Left lobe of liver (tissue), 2 donors: ENCODE measurements around the gene ISM1. TPM values are rescaled to one million over a fixed set of nuclear protein-coding genes. Genes with fewer than 3 reads are reported as not detected.
A peak's percentile ranks its signal among the peaks of the same experiment; 100 is the strongest.

Experiments used
- ATAC-seq: fragments of 200-7000 bp; cut with Tn5 transposase; one replicate; pipeline ENCODE4 v1.9.1; 2020; ENCODE audit warnings: mild to moderate bottlenecking, moderate library complexity
- DNase-seq: peaks from one replicate; pipeline ENCODE4 v3.0.0-alpha.2; 2020; ENCODE audit warnings: low spot score
- total RNA-seq: library from RNA; stranded (reverse); gene quantifications from one replicate; pipeline ENCODE4 v1.2.1, GENCODE V29; 2021
- donor health status: DM: no; HTN: no; CAD: no; lungs with moderate emphysema.
- donor health status: DM: no; HTN: yes; CAD: no.

ISM1 gene
- total RNA-seq, 1 donor from 2014 or later = 3.1 TPM

DNA sequence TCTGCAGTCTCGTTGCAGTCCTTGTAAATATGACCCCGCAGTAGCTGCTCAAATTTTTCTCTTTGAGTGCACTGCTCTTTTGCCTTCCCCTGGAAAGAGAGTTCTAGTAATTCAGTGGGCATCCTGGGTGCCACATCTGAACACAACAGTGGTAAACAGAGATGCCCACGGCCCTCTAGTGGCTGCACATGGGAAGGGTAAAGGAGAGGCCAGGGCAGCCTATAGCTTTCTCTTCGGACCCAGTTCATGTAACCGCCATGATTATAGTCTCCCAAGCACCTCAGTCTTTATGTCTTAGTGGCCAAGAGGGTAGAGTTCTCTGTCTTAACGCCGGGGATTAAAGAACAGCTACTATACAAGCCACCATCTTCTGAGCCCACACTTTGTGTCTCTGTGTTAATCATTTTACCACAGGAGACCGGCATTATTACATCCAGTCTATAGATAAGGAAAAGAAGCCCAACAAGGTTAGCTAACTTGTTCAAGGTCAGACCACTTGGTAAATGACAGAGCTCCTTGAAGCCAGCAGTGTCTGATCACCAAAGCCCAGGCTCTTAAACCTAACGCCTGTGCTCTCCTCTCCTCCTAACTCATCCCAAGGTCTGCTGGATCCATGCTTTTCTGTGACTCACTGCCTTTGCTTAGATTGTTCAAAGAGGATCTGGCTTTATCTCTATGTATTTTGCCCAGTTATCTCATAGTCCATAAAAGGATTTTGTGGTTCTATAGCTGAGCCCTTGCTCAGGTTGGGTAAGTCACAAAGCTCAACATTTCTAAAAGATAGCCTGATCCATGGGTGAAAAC is 81.8 kb downstream of the ISM1 start:
- peak; percentile 89 for ATAC-seq
- DNase-seq = no peak

DNA sequence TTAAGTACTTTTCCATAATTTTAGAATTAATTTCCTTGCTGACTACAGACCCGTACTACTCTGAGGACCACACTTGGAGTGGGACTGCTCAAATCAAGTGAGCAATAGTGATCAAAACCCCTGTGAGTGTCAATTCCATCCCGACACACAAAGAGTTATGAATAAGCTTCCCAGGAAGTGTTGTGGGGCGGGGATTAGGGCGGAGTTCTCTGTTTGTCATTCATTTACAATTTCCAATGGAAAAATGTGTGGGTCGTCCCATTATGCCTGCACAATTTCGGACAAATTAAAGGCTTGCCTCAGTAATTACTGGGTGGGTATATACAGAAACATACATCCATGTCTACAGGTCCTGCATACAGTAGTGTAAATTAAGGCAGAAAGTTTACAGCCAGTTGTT is 84.2 kb downstream of the ISM1 start:
- DNase-seq (no peak), ATAC-seq (no peak)

DNA sequence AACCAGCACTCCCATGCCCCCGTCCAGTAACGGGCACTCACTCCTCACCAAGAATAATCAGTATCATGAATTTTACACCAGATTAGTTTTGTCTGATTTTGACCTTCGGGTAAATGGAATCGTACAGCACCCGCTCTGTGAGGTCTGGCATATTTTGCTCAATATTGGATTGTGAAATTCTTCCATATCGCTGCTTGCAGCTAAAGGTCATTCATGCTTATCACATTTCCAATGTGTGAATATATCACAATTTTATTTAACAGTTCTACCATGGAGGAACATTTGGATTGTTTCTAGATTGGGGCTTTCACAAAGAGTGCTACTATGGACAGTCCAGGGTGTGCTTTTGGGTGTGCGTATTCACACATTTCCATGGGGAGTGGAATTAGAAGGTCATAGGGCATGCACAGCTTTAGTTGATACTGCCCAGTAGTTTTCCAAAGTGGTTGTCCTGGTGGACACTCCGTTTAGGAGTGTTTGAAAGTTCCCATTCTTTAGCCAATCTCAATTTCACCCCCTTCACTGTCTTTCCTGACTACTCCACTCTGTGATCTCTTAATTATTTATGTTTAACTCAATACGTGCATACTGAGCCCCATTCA is 86.6 kb downstream of the ISM1 start:
- ATAC-seq = peak; percentile 79
- peak; percentile 57 for DNase-seq

- DNase-seq = no peak
- ATAC-seq = no peak
Observed at GRCh38 chr20:13312300-13312699, 91.2 kb downstream of the ISM1 start.

- ATAC-seq (no peak), DNase-seq (no peak)
Observed at GRCh38 chr20:13313201-13313600, 92.1 kb downstream of the ISM1 start.

GRCh38 chr20:13317439-13317838 is 96.4 kb downstream of the ISM1 start:
- no peak for ATAC-seq
- no peak for DNase-seq

DNA sequence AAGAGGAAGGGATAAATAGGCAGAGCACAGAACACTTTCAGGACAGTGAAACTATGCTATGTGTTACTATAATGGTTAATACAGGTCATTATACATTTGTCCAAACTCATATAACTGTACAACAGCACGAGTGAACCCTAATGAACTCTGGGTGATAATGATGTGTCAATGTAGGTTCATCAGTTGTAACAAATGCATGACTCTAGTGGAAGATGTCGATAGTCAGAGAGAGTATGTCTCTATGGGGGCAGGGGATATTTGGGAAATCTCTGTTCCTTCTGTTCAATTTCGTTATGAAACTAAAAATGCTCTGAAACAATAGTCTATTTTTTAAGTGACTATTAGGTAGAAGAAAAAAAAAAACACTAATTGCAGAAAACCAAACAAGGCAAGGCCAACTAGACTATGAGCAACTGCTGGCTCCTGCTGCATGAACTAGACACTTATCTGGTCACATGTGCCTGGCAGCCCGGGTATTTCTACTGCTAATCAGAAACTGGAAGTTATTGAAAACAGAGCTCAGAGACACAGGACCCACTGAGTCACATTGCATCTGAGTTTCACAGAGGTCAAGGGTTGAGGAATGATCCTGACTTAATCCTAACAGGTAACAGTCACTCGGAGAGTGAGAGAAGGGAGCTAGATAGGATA is 97.9 kb downstream of the ISM1 start:
- ATAC-seq (no peak), DNase-seq (no peak)

DNA sequence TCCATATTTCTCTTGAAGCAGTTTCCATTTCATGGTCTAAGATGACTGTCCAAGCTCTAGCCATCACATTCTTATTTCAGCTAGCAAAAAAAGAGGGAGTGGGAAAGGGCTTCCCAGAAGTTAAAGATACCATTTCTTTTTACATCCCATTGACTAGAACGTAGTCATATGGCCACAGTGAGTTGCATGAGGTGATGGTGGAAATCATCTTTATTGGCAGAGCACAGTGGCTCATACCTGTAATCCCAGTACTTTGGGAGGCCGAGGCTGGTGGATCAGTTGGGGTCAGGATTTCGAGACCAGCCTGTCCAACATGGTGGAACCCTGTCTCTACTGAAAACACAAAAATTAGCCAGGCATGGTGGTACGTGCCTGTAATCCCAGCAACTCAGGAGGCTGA is 99.6 kb downstream of the ISM1 start:
- ATAC-seq (no peak), DNase-seq (no peak)

- no peak for ATAC-seq
Observed at GRCh38 chr20:13321416-13321815, 100.3 kb downstream of the ISM1 start.

GRCh38 chr20:13322198-13322597 is 101.1 kb downstream of the ISM1 start:
- no peak for ATAC-seq
- no peak for DNase-seq

More at GRCh38 chr20:13321416-13321815, 100.3 kb downstream of the ISM1 start:
- no peak for DNase-seq

DNA sequence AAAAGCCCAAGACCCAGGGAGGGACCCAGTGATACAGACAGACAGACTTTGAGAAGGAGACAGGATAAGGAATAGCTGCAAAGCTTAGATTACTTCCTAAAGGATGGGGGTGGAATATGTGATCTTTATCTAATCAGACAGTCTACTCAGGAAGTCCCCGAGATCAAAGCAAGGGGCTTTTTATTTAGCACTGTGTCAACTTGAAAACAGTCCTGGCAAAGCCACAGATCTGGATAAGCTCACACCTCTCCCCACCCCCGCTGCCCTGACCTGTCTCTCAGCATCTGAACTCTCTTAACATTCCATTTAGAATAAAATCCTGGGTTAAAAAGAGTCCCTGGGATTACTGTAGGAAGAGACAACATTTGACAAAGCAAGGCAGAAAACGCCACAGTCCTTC is 101.5 kb downstream of the ISM1 start:
- no peak for ATAC-seq
- DNase-seq = no peak

DNA sequence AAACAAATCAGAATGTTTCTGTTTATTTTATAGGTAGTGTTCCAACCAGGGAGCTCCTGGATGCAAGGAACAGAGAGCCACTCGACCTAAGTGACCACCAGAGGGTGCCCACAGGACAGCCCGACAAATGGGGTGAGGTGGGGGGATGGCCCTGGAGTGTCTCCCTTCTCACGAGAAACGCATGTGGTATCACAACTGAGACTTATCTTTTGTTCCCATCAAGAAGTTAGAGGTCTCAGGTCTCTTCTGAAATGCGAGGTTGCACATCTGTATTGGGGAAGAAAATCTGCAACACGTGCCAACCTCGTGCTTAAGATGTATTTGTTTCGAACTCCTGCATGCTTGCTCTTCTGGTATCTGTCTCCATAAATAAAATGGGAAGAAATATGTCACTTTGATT is 104.0 kb downstream of the ISM1 start:
- DNase-seq (no peak), ATAC-seq (peak; percentile 90)

- ATAC-seq (no peak), DNase-seq (no peak)
Observed at GRCh38 chr20:13325796-13326340, 104.8 kb downstream of the ISM1 start.

DNA sequence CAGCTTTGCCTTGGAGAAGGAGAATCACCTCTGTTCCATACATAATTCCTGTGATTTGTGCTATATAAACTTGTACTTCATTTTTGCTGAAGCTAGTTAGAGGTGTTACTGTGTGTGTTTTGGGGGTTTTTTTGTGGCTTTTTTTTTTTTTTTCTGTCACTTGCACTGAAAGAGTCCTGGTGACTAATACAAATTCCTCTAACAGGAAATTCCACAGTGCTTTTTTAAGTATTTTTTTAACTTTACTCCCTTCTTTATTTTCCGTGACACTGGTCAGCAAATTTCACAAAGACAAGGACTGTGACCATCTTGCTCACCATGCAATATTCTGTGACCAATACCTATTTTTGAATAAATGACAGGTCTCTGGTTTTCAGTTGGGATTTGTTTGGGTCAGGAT is 110.5 kb downstream of the ISM1 start:
- ATAC-seq (no peak), DNase-seq (no peak)

DNA sequence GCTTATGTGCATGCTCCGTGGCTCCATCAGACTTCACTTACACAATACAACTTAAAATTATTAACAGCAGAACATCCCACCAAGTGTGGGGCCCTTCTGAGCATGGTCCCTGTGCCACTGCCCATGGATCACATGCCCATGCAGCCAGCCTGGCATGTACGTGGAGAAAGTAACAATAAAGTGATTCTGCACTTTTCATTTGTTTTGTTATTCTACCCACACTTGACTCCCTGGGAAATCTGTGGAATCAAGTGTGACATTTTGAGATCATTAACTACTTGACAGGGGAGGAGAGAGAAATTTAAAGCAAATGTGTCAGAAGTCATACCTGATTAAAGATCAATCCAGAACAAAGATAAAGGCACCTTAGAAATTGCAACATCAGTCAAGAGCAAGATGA is 112.0 kb downstream of the ISM1 start:
- no peak for ATAC-seq
- DNase-seq = no peak

DNA sequence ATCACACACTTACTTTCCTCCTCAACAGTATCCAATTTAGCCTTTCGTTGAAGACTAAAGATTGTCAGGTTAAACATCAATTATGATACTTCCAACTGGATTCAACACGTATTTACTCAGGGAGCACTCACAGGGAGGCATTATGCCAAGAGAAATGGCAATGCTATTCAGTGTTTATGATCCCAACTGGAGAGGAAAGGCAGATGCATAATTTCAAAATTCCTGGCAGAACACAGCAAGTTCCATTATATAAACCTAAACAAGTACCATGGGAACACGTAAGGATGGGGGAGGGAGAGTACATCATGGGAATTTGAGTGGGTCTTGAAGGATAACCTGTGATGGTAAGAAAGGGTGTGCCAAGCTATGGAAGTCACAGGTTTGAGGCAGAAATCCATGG is 112.7 kb downstream of the ISM1 start:
- no peak for ATAC-seq
- DNase-seq = no peak

GRCh38 chr20:13336308-13337089 is 115.4 kb downstream of the ISM1 start:
- DNase-seq = no peak
- peak; percentile 76 for ATAC-seq

- DNase-seq = no peak
- peak; percentile 40 for ATAC-seq
Observed at GRCh38 chr20:13337090-13337784, 116.2 kb downstream of the ISM1 start.

GRCh38 chr20:13338097-13338661 is 117.1 kb downstream of the ISM1 start:
- ATAC-seq (no peak), DNase-seq (no peak)

DNA sequence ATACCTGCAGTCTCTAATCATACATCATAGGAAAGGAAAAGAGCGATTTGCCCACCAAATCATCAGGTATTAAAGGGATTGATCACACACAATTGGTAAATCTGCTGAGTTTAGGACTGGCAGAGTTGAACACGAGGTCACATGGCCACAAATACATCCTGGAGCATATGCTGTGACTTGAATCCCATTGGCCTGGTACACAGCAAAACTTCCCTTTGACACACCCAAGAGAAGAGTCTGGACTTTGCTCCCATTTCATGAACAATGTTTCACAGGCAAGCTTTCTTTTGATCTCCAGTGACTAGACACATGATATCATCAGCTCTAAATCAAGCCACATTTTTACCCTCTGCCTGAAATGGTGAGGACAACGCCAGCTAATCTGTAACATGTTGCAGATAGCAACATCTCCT is 117.9 kb downstream of the ISM1 start:
- DNase-seq (no peak), ATAC-seq (peak; percentile 25)
